GM18909 (cell line): Measurements from ENCODE around the gene HNRNPL.

Source experiments
- ATAC-seq: cut with Tn5 transposase; IDR thresholded peaks from one replicate; pipeline ENCODE4 v1.9.1; 2021; ENCODE audit warnings: mild to moderate bottlenecking; ENCODE audit not compliant: unreplicated experiment, poor library complexity

HNRNPL gene

DNA sequence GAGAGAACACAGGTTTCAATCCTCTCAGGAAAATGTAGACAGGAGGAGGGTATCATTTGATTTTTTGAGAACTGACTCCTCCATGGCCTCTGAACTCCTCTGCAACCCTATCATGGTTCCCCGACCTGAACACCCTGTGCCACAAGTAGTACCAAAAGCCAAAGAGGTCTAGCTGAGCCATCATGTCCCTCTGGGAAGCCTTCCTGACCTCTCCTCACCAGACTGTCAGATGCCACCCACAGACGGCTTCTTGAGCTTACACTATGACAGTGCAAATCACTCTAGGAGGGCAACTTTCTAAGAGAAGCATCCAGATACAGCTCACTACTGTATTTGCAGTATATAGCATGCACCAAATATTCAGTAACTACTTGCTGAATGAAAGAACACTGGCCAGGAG lies 3.7 kb downstream of the HNRNPL start:
- no peak for ATAC-seq

DNA sequence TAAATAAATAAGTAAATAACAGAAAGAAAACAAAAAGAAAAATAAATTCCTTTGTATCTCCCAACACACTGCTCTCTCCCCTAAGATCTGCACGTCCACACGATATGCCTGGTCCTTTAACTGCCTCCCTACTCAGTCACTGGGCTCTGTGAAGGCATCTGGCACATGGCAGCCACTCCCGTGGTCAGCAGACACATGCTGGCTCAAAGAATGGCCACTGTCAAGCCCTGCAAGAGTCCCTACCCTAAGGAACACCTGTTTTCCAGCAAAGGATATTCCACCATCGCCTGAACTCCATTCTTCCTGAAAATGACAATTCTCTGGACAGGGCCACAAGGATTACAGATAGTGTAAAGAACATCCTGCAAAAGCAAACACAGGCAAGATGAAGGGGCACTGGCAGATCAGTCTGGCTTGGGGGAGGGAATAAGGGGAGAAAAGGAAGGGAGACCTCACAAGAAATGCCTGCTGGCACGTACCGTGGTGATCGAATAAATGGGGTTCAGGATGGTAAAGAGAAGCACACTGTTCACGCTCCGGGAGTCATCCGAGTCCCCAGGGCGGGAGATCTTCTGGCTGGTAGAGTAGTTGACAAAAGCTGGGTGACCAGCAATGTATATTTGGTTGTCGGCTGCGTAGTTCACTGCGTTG lies 4.3 kb downstream of the HNRNPL start:
- no peak for ATAC-seq

DNA sequence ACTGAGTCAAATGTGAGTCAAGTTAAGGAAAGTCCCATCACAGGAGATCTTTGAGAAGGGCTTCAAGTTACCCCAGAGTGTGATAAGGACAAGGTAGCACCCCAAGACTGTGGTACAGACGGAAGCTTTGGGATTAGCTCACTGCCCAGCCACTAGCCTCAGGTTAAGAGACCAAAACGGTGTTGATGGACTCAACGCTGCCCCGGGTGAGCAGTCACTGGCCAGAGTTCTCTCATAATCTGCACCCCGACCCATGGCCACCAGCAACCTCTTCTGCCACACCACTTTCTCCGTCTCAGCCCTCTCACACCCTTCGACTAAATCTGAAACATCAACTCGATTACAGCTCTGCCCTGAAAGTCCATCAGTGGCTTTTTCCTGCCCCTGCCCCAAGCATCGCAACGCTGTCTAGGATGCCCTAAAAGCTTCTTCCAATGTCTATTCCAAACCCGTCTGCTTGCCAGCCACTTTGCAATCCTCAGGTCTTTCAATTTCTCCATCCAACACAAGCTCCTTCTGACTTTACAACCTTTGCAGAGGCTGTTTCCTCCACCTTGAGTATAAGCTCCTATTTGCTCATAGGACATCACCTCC lies 5.6 kb downstream of the HNRNPL start:
- ATAC-seq, result no peak

DNA sequence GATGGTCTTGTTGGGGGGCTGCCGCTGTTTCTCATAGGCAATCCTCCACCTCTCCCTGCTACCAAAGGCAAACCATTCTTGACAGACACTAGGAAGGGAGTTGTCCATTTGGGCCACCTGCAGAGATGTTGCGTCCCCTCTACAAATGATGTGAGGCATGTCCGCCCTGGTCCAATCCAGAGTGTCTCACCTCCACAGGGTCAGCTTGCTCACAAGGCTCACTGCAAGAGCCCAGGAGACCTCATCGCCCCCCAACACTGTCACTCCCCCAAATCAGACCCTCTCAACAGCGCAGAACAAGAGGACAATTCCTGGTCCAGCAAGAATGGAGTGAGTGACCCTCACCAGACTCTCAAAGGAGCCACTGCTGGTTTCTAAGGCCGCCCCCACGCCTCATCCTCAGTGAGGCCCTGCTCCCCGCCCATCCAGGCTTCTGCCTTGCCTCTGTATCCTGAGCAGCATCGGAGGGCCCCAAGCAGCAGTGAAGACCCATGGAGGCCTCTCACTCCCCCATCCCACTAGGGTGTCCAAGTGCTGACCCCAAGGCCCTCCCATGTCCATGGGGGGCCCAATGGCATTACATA lies 6.5 kb downstream of the HNRNPL start:
- ATAC-seq, result no peak

DNA sequence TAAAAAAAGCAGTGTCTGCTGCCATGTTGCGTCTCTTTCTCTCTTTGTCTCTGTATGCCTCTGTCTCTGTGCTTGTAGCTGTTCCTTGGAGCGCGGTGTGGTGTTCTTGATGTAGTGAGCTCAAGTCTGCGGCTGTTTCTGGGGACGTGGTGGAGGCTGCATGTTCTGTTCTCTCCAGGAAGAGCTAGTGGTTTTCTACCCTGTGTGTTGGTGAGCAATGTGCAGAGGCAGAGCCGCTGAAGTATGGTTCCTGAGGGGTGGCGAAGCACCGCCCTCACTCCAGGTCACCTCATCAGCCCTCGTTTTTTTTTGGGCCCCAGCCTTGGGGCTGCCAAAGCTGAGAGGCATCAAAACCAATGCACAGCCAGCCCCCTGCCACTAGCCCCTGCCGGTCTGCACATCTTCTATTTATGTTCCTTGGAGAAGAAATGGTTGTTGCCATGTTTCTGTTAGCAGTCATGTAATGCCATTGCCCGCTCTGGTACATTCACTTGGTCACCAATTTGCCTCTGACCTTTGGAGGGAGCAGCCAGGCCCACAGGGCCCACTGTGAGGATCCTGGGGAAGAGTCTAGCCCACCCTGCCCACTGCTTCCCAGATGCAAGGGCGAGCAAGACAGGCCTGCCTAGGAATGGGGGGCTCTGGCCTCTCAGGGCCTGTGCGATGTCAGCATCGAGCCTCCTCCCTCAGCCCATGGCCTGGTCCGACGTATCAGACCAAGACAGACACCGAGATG lies 7.2 kb downstream of the HNRNPL start:
- ATAC-seq, result no peak

DNA sequence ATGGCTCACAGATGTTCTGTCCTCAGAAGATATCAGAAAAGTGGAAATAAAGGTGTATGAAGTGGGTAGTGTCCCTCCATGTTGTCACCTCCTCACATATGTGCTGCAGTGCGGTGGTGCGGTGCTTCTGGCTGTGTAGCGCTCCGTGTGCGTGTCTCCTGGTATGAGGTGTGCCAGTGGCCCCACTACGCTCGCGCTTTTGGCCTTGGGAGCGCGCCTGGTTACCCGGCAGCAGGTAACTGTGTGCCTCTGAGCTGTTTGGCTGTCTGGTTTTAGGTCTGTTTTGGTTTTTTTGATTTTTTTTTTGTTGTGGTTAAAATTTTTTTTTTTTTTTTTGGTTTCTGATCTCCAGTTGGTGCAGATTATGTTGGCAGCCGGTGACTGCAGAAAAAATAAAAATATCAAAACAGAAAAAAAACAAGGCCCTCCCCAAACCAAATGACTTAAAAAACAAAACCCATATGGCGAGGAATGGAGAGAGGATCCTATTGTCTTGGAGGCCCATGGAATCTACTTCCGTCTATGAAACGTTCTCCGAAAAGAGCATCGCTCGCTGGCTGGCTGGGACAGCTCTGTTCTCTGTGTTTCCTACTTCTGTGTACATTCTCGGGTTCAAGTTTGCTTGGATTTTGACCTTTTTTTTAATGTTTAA lies 7.9 kb downstream of the HNRNPL start:
- no peak for ATAC-seq

DNA sequence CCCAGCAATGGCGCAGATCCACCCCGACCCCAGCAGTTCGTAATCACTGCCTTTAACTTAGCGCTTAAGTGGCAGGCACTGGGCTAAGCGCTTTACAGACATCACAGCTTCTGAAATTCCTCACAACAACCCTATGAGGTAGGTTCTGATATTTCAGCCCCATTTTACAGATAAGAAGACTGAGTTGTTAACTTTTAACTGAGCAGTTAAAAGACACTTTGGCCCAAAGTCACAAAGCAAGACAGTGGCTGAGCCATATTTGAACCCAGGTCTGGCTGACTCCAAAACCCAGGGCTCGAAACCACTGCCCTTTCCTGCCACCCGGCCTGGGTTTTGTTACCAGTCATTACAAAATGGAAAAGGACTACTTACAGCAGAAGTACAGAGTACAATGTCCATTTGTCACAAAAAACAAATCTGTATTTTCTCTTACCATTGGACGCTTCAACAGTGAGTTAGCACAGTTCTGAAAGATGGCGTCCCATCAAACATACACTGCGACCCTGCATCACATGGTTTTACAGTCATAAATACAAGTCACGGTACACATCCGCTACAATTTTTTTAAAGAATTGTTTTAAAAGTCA lies 8.5 kb downstream of the HNRNPL start:
- no peak for ATAC-seq

DNA sequence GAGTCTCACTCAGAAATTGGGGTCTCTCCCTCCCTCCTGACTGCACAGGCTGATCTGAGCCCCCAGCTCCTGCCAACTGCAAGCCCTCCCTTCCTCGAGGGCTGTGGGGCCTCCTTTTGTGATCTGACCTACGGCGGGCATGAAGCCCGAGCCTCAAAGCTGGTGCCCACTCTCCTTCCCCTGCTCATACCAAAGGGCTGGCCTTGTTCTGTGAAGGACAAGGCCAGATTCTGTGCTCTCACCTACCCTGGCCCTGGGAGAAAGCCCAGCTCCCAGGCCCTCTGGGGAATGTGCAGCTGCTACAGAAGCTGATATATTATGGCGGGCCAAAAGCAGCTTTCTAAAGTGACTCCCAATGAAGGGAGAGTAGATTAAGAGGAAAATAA lies 9.2 kb downstream of the HNRNPL start:
- no peak for ATAC-seq

DNA sequence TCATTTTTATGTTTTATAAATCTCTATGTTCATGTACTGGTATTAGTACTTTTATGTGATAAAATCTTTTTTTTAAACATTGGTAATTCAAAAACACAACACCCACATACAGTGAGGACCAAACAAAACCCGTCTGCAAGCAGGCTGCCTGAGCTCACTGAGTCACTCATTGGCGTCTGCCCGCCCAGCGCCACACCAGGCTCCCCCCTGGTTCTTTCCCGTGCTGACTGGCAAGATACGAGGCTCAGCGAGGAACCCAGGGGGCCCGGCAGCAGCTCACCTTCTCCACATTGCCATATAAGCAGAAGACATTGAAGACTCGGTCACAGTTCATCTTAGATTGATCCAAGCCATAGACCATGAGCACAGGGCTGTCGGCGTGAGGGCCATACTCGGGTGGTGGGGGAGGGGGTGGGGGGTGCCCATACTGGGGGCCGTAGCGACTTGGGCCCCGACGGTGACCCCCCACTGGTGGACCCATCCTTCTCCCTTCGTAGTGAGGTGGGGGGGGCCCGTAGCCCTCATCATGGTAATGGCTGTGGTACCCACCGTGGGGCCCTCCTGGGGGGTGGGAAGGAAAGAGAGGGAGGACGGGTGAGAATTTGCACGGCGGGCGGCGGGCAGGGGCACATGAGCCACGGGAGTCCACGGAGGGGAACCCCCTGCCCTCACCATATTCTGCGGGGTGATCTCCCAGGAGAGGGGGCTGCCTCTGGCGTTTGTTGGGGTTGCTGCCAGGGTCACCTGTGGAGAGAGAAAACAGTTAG lies 9.8 kb downstream of the HNRNPL start:
- no peak for ATAC-seq

DNA sequence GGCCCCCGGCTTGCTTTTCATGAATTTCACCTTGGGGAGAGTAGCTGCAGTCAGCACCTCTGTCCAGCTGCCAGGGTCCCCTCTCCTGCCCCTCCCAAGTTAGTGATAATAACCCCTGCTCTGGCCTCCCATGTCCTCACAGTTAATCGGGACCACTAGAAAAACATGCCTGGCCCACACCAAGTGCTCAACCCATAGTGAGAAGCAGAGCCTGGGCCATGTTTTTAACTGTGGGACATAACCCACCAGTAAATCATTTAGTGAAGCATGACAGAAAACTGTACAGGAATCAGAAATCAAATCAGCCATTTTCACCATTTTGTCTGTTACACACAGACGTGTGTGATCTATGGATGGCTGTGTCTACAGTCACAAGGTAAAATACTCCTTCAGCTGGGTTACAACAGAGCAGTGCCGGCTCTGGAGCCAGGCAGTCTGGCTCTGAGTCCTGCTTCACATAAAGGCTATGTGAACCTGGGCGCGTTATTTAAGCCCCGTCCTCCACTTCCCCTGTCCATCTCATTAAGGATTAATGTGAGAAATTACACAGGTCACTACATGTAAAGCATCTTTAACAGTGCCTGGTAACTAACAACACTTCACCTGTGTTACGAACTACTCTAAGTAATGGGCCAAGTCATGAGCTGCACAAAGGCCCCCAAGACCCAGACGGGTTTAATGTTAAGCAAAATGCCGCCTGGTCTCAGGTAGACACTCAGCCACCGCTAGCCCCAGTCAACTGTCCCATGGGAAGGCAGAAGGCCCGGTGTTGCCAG lies 10.6 kb downstream of the HNRNPL start:
- ATAC-seq, result no peak

DNA sequence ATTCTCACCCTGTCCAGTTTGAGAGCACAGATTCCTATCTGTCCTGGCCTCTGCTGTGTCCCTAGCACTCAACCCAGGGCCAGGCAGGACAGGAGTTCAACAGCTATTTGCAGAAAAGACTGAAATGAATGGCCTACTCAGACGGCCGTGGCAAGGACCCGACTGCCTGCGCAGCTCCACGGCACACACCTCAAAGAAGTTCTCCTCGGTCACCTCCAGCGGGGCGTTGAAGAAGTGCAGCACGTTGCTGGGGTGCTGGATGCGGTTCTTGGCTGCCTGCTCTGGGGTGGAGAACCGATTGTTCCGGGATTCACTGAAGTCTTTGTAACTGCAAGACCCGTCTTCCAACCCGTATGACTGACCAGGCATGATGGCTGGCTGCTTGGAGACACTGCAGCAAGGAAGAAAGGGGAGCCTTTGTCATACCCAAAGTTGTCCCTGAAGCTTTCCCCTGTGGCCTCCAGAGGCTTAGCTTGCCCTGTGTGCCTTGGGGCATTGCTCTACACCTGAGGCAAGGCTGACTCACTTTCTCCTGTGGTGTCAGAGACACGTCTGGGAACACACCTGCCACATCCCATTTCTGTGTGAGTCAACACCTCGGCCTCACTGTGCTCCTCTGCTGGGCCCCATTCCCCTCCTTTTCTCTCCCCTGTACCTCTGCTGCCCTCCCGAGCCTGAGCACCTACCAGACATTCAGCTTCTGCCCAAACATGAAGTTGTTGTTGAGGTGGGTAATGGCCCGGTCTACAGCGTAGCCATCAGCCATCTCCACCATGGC lies 11.4 kb downstream of the HNRNPL start:
- ATAC-seq, result no peak

DNA sequence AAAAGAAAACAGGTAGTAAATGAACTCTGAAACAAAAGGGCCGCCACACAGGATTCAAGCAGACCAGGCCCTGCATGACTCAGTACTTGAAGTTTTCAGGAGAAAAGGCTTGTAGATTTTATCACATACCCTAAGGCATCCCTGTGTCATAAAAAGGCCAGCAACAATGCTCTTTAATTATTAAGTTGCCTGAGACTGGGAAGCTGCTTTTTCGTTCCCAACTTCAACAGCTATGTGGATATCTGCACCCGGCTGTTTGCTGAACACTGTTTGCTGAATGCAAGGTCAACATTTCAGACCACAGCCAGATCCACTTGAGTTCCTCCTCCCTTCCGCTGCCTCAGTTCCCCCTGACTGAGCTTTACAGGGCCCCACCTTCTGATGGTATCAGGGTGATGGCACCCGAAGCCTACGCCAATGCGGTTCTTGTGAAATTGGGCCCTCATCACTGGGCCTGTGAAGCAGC lies 12.1 kb downstream of the HNRNPL start:
- ATAC-seq, result no peak

DNA sequence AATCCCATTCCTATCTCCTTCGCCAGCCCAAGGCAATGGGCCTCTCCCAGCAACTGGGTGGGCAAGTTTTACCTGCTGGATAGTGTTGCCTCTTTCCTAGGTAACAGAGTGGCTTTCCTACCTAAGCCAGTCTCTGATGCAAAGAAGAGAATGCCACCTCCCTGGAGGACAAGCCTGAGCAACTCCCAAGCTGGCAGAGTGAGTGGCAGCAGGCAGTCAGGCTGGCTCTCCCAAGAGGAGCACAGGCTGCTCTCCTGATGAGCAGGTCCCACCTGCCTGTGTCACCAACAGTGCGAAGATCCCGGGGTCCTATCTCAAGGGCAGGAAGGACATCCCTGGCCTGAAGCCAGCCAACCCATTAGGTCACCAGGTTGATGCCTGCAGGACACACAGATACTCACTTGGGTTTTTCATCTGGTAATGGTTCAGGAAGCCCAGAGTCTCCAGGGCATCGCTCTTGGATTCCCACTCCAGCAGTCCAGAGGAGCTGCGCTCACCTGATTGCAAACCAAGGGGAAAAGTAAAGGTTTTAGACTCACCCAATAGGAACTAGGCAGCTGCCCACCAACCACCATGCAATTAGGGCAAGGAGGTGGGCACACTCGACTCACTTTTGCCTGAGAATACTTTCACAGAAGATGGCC lies 12.7 kb downstream of the HNRNPL start:
- no peak for ATAC-seq

DNA sequence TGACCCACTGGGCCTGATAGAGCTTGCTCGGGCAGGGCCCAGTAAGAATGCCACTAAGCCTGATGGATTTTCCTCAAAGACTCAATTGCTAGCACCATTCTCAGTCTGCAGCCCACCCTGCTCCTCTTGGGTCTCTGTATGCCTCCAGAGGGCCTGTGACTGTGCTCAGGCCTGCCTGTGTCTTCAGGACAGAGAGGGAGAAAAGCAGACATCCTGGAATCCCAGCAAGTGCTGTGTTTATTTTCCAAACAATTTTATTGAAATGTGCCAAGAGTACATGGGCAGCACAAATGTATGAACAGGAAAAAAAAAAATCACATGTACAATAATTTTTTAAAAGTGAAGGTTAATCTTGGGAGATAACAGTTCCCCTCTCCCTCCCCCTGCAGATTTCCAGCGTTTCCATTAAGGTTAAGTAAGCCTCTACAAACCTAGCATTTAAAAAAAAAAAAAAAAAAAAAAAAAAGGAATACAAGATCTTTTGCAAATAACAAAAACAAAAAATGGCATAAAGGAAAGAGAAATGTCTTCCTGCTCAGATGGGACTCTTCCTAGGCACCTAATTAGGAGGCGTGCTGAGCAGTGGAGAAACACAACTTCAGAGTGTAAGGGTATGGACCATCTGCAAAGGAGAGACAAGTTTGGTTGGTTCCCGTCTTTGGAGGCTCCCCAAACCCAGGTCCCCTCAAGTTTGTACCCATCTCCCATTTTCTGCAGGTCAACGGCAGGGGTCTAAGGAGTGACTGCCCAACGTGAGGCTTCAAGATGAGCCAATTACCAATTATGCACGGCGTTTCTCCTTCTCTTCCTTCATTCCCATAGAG lies 13.4 kb downstream of the HNRNPL start:
- no peak for ATAC-seq

DNA sequence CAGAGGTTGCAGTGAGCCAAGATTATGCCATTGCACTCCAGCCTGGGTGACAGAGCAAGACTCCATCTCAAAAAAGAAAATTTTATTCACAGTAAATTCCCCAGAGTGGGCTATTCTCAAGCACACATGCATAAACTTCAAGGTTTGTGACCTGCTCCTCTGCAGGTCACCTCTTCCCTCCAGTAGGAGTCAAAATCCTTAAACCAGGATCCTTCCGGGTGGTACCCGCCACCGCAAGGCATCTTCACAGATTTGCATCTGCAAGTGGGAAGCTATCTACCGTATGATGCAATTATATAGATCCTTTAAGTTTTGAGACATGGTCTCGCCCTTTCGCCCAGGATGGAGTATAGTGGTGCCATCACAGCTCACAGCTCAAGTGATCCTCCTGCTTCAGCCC lies 15.2 kb downstream of the HNRNPL start:
- ATAC-seq, result no peak

DNA sequence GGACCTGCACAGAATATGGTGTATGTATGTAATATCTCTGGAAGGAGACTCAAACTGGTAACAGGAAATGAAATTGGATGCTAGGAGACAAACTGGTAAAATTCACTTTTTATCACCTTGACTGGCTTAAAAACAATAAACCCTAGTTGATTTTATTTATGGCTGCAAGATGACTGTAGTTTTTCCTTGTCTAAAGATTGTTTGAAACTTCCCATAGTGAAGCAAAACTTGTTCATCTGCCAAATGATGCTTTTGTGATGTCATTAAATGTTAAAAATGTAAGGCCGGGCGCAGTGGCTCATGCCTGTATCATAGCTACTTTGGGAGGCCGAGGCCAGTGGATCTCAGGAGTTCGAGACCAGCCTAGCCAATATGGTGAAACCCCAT lies 15.7 kb downstream of the HNRNPL start:
- no peak for ATAC-seq

DNA sequence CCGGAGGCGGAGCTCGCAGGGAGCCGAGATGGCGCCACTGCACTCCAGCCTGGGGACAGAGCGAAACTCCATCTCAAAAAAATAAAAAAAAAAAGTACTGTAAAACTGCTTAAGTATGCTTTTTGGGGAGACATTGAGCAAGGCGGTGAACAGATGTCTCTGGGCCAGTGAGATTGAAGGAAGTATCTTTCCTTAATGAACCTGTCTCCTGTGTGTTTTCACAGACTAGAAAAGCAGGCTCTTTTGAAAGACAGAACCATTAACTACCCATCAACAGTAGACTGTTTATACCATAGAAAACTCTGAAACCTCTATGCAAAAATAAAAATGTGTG lies 16.7 kb downstream of the HNRNPL start:
- ATAC-seq, result no peak
